ENCODE measurements around the gene RNASE8. TPM values are rescaled to one million over a fixed set of nuclear protein-coding genes. Genes with fewer than 3 reads are reported as not detected.

The RNASE8 gene
- total RNA-seq, 2 experiments from 2014 or later: not detected

- Histone ChIP-seq H2AFZ (ENCODE audit: low read length) (no peak overlapping the region), H3K9me3 (ENCODE audit: low read length) (no peaks in the 10 kb centered on the region), H3K4me3 (ENCODE audit: low read depth, low read length, poor library complexity, severe bottlenecking) (no peak overlapping the region), H3K4me1 (ENCODE audit: insufficient read depth, low read length, poor library complexity, severe bottlenecking) (no peaks in the 10 kb centered on the region), H3K79me2 (ENCODE audit: insufficient read depth, low read depth, low read length) (no peaks in the 10 kb centered on the region), H3K4me2 (ENCODE audit: low read length) (no peak overlapping the region), H3K36me3 (ENCODE audit: insufficient read depth, low read length) (no peaks in the 10 kb centered on the region), H4K20me1 (ENCODE audit: insufficient read depth, low read length) (no peaks in the 10 kb centered on the region), H3K27ac (ENCODE audit: low read depth, low read length, poor library complexity, severe bottlenecking) (no peak overlapping the region), H3K9me2 (ENCODE audit: insufficient read depth, low read length) (no peaks in the 10 kb centered on the region)
- no peak for TF ChIP-seq EZH2phosphoT487 (IDR thresholded peaks at IDR 0.05; ENCODE audit: borderline replicate concordance, low read depth, low read length)
- TF ChIP-seq CTCF (conservative IDR thresholded peaks at IDR 0.05; ENCODE audit: low read length): no peak
- POLR2A ChIA-PET: interaction anchor here (0.6 kb wide), 1 partner anchor 1169 kb away, joined by 3 read pairs; no protein-coding TSS in a partner anchor
- no TSS peak for BruUV-seq (replicated peaks)
- no peak for DNase-seq (ENCODE audit: low spot score)
- intact Hi-C loops (cut with micrococcal nuclease; ENCODE audit: unreplicated experiment): no loop called here
- CTCF ChIA-PET (ENCODE audit: unreplicated experiment): no interaction called here
Observed at GRCh38 chr14:21018286-21018685, 39.3 kb upstream of the RNASE8 start.

- H3K4me1 ChIP-seq (ENCODE audit: insufficient read depth, low read length, poor library complexity, severe bottlenecking): no peaks in the 10 kb centered on the region
- no peak for DNase-seq (ENCODE audit: low spot score)
- H3K9me2 ChIP-seq (ENCODE audit: insufficient read depth, low read length): no peaks in the 10 kb centered on the region
- ChIA-PET CTCF (ENCODE audit: unreplicated experiment) (no interaction called here), POLR2A (no interaction called here)
- intact Hi-C loops (cut with micrococcal nuclease; ENCODE audit: unreplicated experiment): no loop called here
- H2AFZ ChIP-seq (ENCODE audit: low read length): no peak overlapping the region
- H3K79me2 ChIP-seq (ENCODE audit: insufficient read depth, low read depth, low read length): no peaks in the 10 kb centered on the region
- H4K20me1 ChIP-seq (ENCODE audit: insufficient read depth, low read length): no peaks in the 10 kb centered on the region
- no peak overlapping the region for H3K4me2 ChIP-seq (ENCODE audit: low read length)
- BruUV-seq (replicated peaks): no TSS peak
- no peak overlapping the region for H3K27ac ChIP-seq (ENCODE audit: low read depth, low read length, poor library complexity, severe bottlenecking)
- H3K4me3 ChIP-seq (ENCODE audit: low read depth, low read length, poor library complexity, severe bottlenecking): no peak overlapping the region
- TF ChIP-seq EZH2phosphoT487 (IDR thresholded peaks at IDR 0.05; ENCODE audit: borderline replicate concordance, low read depth, low read length): no peak
- no peak for TF ChIP-seq CTCF (conservative IDR thresholded peaks at IDR 0.05; ENCODE audit: low read length)
- H3K36me3 ChIP-seq (ENCODE audit: insufficient read depth, low read length): no peaks in the 10 kb centered on the region
- H3K9me3 ChIP-seq (ENCODE audit: low read length): no peaks in the 10 kb centered on the region
Observed at GRCh38 chr14:21018781-21019180, 38.8 kb upstream of the RNASE8 start.

GRCh38 chr14:21019366-21019765 is 38.3 kb upstream of the RNASE8 start:
- BruUV-seq (replicated peaks): no TSS peak
- Histone ChIP-seq H3K9me3 (ENCODE audit: low read length) (no peaks in the 10 kb centered on the region), H3K4me3 (ENCODE audit: low read depth, low read length, poor library complexity, severe bottlenecking) (no peak overlapping the region), H3K27ac (ENCODE audit: low read depth, low read length, poor library complexity, severe bottlenecking) (no peak overlapping the region), H4K20me1 (ENCODE audit: insufficient read depth, low read length) (no peaks in the 10 kb centered on the region), H3K4me1 (ENCODE audit: insufficient read depth, low read length, poor library complexity, severe bottlenecking) (no peaks in the 10 kb centered on the region), H3K36me3 (ENCODE audit: insufficient read depth, low read length) (no peaks in the 10 kb centered on the region), H3K4me2 (ENCODE audit: low read length) (no peak overlapping the region), H2AFZ (ENCODE audit: low read length) (no peak overlapping the region), H3K9me2 (ENCODE audit: insufficient read depth, low read length) (no peaks in the 10 kb centered on the region), H3K79me2 (ENCODE audit: insufficient read depth, low read depth, low read length) (no peaks in the 10 kb centered on the region)
- POLR2A ChIA-PET: interaction anchor here (0.7 kb wide), 1 partner anchor 56 kb away, joined by 3 read pairs; no protein-coding TSS in a partner anchor
- DNase-seq (ENCODE audit: low spot score): no peak
- intact Hi-C loops (cut with micrococcal nuclease; ENCODE audit: unreplicated experiment): no loop called here
- CTCF ChIA-PET (ENCODE audit: unreplicated experiment): no interaction called here
- TF ChIP-seq EZH2phosphoT487 (IDR thresholded peaks at IDR 0.05; ENCODE audit: borderline replicate concordance, low read depth, low read length) (no peak), CTCF (conservative IDR thresholded peaks at IDR 0.05; ENCODE audit: low read length) (no peak)

All from OCI-LY7 (cell line).